ENCODE data around the gene LGALS8. TPM values are rescaled to one million over a fixed set of nuclear protein-coding genes. Genes with fewer than 3 reads are reported as not detected.
"Not testable (repeated sequence)": the region's sequence is repeated elsewhere in the genome, so short reads cannot be mapped to it uniquely, and the experiment has no call there.

The LGALS8 gene
- total RNA-seq, 1 donor from 2014 or later, result 45.8 TPM

DNA sequence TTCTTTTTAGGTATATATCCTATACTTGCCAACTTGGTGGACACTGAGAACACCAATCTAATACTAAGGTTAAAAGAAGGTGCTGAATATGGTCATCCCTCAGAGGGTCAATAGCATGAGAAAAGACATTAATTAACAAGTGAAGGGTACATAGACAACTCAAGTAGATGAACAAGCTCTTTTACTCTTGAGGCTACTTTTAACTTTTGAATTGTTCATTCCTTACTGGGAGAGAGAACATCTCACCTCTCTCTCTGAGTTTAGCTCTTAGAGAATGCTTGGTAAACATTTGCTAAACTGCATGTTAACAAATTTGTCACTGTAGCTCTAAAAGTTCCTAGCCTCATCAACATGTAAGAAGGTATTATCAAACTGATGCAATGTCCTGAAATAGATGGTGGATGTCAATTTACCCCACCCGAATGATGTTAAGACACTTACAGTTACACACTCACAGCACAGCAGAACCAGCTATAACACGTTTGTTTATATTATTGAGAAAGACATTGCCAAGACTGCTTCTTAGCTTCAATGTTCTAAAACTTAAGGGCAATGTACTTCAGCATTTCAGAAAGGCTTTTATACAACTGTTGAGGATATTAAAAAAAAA lies 44.6 kb downstream of the LGALS8 start:
- no peak overlapping the region for H3K27ac ChIP-seq
- intact Hi-C loops (cut with DNase I), result no loop called here
- peaks cover 79 to 97% of the 10 kb centered on the region in 2 donors for H3K36me3 ChIP-seq
- TF ChIP-seq, protein P1, sequence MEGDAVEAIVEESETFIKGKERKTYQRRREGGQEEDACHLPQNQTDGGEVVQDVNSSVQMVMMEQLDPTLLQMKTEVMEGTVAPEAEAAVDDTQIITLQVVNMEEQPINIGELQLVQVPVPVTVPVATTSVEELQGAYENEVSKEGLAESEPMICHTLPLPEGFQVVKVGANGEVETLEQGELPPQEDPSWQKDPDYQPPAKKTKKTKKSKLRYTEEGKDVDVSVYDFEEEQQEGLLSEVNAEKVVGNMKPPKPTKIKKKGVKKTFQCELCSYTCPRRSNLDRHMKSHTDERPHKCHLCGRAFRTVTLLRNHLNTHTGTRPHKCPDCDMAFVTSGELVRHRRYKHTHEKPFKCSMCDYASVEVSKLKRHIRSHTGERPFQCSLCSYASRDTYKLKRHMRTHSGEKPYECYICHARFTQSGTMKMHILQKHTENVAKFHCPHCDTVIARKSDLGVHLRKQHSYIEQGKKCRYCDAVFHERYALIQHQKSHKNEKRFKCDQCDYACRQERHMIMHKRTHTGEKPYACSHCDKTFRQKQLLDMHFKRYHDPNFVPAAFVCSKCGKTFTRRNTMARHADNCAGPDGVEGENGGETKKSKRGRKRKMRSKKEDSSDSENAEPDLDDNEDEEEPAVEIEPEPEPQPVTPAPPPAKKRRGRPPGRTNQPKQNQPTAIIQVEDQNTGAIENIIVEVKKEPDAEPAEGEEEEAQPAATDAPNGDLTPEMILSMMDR (IDR thresholded peaks at IDR 0.05), result no peak
- H3K4me3 ChIP-seq, result no peak overlapping the region
- H3K4me1 ChIP-seq, result no peaks in the 10 kb centered on the region
- no peaks in the 10 kb centered on the region for H3K9me3 ChIP-seq
- no peaks in the 10 kb centered on the region for H3K27me3 ChIP-seq
- no peak for DNase-seq (ENCODE audit: low spot score in 2 of 2)

DNA sequence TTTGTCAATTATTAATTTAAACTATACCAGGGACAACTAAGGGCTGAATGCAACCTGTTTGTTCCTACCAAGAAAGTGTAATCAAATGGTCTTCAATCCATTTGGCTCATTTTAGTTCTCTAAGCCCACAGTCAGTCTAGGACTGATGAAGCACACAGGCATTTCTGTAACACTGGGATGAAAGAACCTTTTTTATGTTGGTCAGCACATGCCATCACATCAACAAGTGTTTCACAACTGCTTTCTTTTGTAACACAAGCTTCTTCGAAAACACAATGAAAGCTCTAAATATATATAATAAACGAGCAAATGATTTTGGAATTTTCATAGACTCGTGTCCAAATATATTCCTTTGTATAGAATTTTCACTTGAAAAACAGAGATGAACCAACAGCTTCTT lies 51.7 kb downstream of the LGALS8 start:
- no peaks in the 10 kb centered on the region for H3K27me3 ChIP-seq
- no peaks in the 10 kb centered on the region for H3K4me1 ChIP-seq
- intact Hi-C loops (cut with DNase I), result no loop called here
- DNase-seq (ENCODE audit: low spot score in 2 of 2), result no peak
- TF ChIP-seq, protein P1 (IDR thresholded peaks at IDR 0.05), result no peak
- peaks cover 42 to 83% of the 10 kb centered on the region in 2 donors for H3K36me3 ChIP-seq
- no peak overlapping the region for H3K27ac ChIP-seq
- H3K9me3 ChIP-seq, result no peaks in the 10 kb centered on the region
- H3K4me3 ChIP-seq, result no peak overlapping the region

DNA sequence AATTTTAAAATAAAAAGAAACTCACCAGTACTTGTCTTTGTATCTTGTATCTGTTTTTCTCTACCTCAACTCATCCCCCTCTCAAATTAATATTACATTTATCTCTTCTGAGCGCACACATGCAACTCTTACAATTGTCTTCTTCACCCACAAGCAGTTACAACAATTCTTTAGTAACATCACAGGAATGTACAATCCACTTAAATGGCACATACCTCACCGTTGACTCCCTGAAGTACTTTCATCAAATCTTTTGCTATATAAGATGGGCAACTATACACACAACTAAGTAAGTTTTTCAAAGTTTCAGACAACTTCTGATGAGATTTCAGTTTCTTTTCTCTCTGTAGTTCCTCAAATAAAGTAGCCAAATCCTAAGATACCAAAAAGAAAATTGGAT lies 52.2 kb downstream of the LGALS8 start:
- no peak overlapping the region for H3K27ac ChIP-seq
- H3K27me3 ChIP-seq, result no peaks in the 10 kb centered on the region
- no peak overlapping the region for H3K4me3 ChIP-seq
- TF ChIP-seq, protein P1 (IDR thresholded peaks at IDR 0.05), result no peak
- H3K4me1 ChIP-seq, result no peaks in the 10 kb centered on the region
- intact Hi-C loops (cut with DNase I), result no loop called here
- H3K9me3 ChIP-seq, result no peaks in the 10 kb centered on the region
- peaks cover 44 to 83% of the 10 kb centered on the region in 2 donors for H3K36me3 ChIP-seq
- no peak for DNase-seq (ENCODE audit: low spot score in 2 of 2)

DNA sequence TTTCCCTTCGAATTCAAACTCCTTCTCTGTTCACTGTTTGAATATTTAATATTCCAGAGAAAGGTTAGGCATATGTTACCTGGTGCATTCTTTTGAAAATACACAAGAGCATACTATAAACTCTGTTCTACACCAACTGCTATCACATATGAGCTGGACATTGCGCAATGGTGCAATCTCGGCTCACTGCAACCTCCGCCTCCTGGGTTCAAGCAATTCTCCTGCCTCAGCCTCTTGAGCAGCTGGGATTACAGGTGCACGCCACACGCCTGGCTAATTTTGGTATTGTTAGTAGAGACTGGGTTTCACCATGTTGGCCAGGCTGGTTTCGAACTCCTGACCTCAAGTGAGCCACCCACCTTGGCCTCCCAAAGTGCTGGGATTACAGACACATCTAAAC lies 53.3 kb downstream of the LGALS8 start:
- H3K4me1 ChIP-seq; DNase-seq (ENCODE audit: low spot score in 2 of 2); intact Hi-C loops (cut with DNase I); H3K27ac ChIP-seq; H3K4me3 ChIP-seq; H3K9me3 ChIP-seq; H3K27me3 ChIP-seq: not testable (repeated sequence)
- H3K36me3 ChIP-seq, result peaks cover 49 to 83% of the 10 kb centered on the region in 2 donors

DNA sequence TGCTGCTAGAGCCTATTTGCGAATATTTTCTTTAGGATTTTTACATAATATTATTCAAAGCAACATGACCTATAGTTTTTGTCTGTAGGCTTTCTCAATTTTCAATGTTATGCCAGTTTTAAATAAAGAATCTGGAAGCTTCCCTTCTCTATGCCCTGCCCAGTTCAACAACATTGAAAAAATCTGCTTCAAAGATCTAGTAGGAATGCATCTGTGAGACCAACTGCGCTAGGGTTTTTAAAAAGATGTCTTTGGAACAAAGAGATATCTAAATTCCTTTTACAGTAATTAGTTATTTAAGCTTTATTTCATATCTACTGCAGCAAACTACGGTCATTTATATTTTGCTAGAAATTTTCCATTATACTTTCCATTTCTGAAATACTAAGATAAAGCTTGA lies 54.9 kb downstream of the LGALS8 start:
- TF ChIP-seq, protein P1 (IDR thresholded peaks at IDR 0.05), result no peak
- intact Hi-C loops (cut with DNase I), result no loop called here
- peaks cover 52 to 82% of the 10 kb centered on the region in 2 donors for H3K36me3 ChIP-seq
- no peaks in the 10 kb centered on the region for H3K27me3 ChIP-seq
- no peaks in the 10 kb centered on the region for H3K9me3 ChIP-seq
- no peak overlapping the region for H3K27ac ChIP-seq
- DNase-seq (ENCODE audit: low spot score in 2 of 2), result no peak
- no peaks in the 10 kb centered on the region for H3K4me1 ChIP-seq
- no peak overlapping the region for H3K4me3 ChIP-seq

DNA sequence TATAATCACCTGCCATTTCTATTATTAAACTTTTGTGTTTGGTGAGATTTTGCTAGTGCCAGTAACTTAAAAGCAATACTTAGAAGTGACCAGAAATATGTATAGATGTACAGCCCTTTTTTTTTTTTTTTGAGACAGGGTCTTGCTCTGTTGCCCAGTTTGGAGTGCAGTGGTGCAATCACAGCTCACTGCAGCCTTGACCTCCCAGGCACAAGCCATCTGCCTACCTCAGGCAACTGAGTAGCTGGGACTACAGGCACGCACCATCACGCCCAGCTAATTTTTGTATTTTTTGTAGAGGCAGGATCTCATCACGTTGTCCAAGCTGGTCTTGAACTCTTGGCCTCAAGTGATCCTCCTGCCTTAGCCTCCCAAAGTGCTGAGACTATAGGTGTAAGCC lies 56.6 kb downstream of the LGALS8 start:
- H3K4me3 ChIP-seq; H3K9me3 ChIP-seq; DNase-seq (ENCODE audit: low spot score in 2 of 2); H3K27me3 ChIP-seq; H3K27ac ChIP-seq; intact Hi-C loops (cut with DNase I); H3K4me1 ChIP-seq: not testable (repeated sequence)
- peaks cover 46 to 80% of the 10 kb centered on the region in 2 donors for H3K36me3 ChIP-seq

DNA sequence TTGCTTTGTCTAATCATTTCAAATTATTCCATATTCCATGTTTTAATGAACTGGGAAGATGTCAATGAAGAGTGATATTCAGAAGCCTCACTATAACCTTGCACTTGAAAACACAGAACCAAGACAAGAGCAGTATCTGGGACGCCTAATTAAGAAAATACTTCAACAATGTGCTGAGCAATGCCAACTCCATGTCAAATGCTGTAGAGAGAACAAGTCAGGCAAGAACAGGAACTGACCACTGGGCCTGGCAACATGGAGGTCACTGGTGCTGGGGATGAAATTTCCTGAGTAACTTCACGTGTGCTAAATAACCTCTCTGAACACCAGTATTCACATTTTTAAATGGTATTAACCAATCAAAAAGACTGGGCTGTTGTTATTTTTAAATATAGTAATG lies 57.7 kb downstream of the LGALS8 start:
- TF ChIP-seq, protein P1 (IDR thresholded peaks at IDR 0.05), result no peak
- H3K4me3 ChIP-seq, result no peak overlapping the region
- intact Hi-C loops (cut with DNase I), result no loop called here
- H3K9me3 ChIP-seq, result no peaks in the 10 kb centered on the region
- H3K36me3 ChIP-seq, result peaks cover 38 to 83% of the 10 kb centered on the region in 2 donors
- no peak overlapping the region for H3K27ac ChIP-seq
- H3K4me1 ChIP-seq, result no peaks in the 10 kb centered on the region
- no peaks in the 10 kb centered on the region for H3K27me3 ChIP-seq
- no peak for DNase-seq (ENCODE audit: low spot score in 2 of 2)
